ENCODE measurements around the gene CYFIP1.

- TF ChIP-seq CTCF (IDR thresholded peaks at IDR 0.05) = no peak
- TF ChIP-seq POLR2A (IDR thresholded peaks at IDR 0.05) = no peak
Measured at GRCh38 chr15:22877117-22877516, 103.1 kb downstream of the CYFIP1 start.

All from testis (tissue), 2 donors.